Left colon (tissue), 2 donors: ENCODE data around the gene GFOD1. TPM values are rescaled to one million over a fixed set of nuclear protein-coding genes. Genes with fewer than 3 reads are reported as not detected.
"Not testable (repeated sequence)": the region's sequence is repeated elsewhere in the genome, so short reads cannot be mapped to it uniquely, and the experiment has no call there.

Experiments used
- ATAC-seq: fragments of 200-7000 bp; cut with Tn5 transposase; one replicate; pipeline ENCODE4 v1.9.1; 2020; ENCODE audit warnings: mild to moderate bottlenecking, moderate library complexity
- DNase-seq, 2 donors: peaks; one replicate each; pipeline ENCODE4 v3.0.0-alpha.2; 2020
- intact Hi-C, 2 donors: fragments of 100-400 bp; cut with DNase I in 1 of 2; cut with micrococcal nuclease in 1 of 2; formaldehyde crosslinking; loops; one replicate each; pipeline versions ENCODE4 v1.11.2 to v1.14.0; 2022; cut with DNase I, micrococcal nuclease
- total RNA-seq, 2 donors: library from RNA; stranded (reverse); fragmentation: NEBNext Ultra II Directional; extraction: Animal tissue kit (Norgen Biotek cat#: 25700); gene quantifications; one replicate each; pipeline ENCODE4 v1.2.1, GENCODE V29; 2021
- donor health status: DM: no; HTN: no; CAD: no.
- donor health status: DM: yes; HTN: yes; CAD: no.

GFOD1 gene
- total RNA-seq, 2 donors from 2014 or later = 9.2 to 15.9 TPM

DNA sequence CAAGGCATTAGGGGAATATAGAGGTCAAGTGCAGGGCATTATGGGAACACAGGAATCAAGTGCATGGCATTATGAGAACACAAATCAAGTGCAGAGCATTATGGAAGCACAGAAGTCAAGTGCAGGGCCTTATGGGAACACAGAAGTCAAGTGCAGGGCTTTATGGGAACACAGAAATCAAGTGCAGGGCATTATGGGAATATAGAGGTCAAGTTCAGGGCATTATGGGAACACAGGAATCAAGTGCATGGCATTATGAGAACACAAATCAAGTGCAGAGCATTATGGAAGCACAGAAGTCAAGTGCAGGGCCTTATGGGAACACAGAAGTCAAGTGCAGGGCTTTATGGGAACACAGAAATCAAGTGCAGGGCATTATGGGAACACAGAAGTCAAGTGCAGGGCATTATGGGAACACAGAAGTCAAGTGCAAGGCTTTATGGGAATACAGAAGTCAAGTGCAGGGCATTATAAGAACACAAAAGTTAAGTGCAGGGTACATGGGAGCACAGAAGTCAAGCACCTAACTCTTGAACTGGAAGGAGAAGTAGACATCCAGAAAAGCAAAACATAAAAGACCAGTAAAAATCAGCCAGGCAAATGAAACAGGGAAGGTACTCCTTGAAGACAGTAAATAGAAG is 53.1 kb downstream of the GFOD1 start:
- DNase-seq, intact Hi-C loops, ATAC-seq: not testable (repeated sequence)

DNA sequence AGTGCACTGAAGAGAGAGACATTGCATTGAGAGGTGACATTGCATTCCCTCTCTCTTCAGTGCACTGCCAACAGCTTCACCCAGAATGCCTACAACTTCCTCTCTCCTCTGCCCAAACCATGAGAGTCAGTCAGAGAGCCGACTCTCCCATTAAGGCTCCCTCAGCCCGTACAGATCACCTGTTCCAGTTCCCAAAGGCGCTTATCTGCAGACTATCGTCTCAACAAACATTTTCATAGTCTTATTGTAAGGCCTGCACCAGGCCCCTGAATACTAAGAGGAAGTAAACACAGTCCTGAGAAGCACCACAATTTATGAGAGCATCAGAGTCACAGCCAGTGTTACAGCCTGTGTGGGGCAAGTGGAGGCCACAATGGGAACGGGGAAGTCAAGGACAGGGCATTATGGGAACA is 53.7 kb downstream of the GFOD1 start:
- intact Hi-C loops = no loop called here
- DNase-seq (no peak), ATAC-seq (peak; percentile 85)

DNA sequence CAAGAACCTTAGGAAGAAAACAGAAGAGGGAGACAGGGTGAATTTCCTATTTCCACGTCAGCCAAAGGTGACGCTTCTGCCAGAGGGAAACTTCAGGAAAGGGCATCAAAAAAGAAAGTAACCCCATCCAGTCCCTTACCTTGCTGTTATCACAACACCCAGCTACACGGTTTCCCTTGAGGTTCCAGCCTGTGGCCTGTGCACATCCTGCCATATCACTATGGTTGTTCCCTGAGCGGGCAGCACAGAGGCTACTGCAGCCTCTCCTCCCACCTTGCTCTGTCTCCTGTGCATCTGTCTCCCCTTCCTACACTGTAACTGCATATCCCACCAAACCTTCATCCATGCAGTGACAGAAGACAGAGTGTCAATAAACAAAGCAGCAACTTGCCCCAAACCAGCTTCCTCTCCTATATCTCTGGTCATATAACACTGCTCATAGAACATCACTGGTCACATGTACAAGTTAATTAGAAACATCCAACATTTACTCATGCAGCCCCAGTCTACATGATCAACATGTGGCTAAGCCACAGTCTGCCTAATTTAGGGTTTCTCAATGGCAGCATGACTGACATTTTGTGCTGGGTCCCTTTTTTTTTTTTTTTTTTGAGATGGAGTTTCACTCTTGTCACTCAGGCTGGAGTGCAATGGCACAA is 54.7 kb downstream of the GFOD1 start:
- no peak for ATAC-seq
- DNase-seq = no peak
- intact Hi-C loops = no loop called here

DNA sequence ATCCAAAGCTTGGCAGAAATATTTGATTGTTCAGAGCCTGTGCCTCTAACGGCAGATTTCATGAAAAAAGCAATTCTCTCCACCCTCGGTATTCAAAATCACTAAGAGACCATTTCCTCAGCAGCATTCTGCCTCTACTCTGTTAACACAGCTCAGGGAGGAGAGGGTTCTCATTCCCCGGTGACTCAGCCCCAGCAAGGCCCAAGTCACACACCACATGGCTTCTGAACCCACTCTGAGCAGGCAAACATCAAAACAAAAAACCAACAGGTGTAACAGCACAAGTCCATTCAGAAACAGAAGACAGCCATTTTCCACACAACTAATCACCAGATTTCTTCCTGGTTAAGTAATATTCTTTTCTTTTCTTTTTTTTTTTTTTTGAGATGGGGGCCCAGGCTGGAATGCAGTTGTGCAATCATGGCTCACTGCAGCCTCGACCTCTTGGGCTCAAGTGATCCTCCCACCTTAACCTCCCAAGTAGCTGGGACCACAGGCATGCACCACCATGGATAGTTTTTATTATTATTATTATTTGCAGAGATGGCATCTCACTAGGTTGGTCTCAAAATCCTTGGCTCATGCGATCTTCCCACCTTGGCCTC is 55.4 kb downstream of the GFOD1 start:
- intact Hi-C loops = no loop called here
- no peak for ATAC-seq
- DNase-seq = no peak

DNA sequence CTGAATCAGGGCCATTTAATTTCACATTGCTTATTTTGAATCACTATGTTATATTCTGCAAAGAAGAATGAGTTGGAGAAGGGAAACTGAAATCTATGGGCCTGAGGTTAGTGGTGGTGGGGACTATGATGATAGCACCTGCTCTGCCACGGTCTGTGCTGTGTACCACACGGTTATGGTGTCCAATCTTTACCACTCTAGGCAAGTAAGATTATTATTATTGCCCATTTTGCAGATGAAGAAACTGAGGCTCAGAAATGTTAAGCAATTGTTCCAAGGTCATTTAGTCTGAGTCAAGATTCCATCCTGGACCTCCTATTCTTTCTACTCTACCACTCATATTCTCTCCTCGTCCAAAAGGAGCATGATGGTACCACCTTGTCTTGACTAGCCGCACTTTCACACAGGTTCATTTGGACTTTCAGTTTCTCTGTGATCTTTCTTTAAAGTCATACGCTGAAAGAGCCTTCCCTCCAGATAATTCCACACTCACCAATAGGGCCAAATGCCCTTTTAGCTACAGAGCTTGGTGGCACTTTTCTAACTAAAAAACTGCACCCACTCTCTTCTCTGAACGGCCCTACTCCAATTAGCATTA is 56.2 kb downstream of the GFOD1 start:
- ATAC-seq (no peak), DNase-seq (no peak)
- intact Hi-C loops = no loop called here

GRCh38 chr6:13429406-13429753 is 58.0 kb downstream of the GFOD1 start:
- ATAC-seq = no peak

DNA sequence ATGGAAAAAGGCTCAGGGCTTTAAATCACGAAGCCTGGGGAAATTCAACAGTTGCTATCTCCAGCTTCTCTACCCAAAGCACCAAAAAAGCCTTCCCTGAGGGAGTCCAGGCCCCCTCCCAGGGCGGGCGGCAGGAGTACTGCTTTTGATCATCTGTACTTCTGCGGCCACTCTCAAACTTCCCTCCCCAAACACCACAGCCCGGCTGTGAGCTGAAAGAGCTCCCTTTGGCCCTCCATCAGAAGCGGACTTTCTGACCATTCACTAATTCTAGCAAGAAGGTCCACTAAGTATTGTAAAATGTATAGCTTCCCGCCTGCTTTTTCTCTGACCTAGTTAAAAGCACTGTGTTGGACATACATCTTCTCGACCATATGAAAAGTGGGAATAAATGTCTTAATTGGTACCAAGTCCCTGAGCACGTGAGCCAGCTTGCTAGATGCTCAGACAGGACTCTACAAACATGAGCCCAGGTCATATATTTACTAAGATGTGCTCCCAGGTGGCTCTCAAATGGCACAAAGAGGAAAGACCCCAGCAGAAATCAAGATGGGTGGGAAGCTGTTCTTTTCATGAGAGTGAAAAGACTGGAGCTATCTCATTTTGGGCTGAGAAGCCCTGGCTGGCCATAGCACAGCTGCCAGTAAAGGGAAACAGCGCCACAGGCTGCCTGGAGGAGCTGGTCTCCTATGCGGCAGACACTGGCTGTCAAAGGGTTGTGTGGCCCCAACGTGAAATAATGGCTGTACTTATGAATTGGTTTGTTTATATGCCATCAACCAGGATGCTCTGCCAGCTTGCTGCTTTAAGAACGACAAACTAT is 58.6 kb downstream of the GFOD1 start:
- ATAC-seq = no peak
- DNase-seq = no peak
- intact Hi-C loops = no loop called here

More at GRCh38 chr6:13429406-13429753, 58.0 kb downstream of the GFOD1 start:
- no peak for DNase-seq
- intact Hi-C loops = no loop called here

DNA sequence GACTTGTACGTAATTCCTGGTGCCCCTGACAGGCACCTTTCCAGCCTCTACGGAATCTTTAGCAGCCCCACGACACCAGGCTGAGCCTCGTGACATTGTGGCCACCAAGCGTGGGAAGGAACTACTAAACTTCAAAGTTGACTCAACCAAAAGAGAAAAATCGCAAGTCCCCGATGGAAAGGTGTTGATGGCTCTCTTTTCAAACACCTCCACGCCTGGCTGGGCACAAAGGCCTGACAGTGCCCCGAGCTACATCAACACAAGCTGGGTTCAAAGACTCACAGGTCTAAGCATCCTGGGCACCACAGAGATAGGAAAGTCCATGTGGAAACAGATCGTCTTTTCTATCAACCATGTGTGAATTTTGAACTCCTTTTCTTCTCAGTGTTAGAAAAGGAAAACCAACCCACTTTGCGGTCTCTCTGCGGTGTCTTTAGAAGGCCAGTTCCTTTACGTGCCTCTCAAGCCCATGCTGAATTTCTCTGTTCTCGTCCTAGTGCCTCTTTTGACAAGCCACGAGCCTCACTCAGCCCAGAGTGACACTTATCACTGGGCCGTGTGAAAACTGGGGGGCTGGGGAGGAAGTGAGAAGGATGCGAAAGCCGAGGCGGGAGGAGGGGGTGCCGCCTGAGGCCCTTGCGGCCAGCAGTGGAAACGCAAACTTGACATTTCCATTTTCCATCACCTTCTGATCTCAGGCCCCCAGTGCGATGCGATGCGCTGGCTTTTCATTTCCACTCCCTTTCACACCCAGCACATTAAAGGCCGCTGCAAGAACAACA is 59.4 kb downstream of the GFOD1 start:
- intact Hi-C loops = no loop called here
- DNase-seq (peak in 1 of 2 donors; percentile 54), ATAC-seq (peak; percentile 18)

- ATAC-seq = no peak
- intact Hi-C loops = no loop called here
Observed at GRCh38 chr6:13427316-13427715, 60.1 kb downstream of the GFOD1 start.

GRCh38 chr6:13425943-13426931 is 61.2 kb downstream of the GFOD1 start:
- ATAC-seq = no peak
- no peak for DNase-seq
- intact Hi-C loops = no loop called here

More at GRCh38 chr6:13427316-13427715, 60.1 kb downstream of the GFOD1 start:
- DNase-seq = no peak

- ATAC-seq (no peak), DNase-seq (no peak)
- intact Hi-C loops = no loop called here
Observed at GRCh38 chr6:13425270-13425873, 62.0 kb downstream of the GFOD1 start.

DNA sequence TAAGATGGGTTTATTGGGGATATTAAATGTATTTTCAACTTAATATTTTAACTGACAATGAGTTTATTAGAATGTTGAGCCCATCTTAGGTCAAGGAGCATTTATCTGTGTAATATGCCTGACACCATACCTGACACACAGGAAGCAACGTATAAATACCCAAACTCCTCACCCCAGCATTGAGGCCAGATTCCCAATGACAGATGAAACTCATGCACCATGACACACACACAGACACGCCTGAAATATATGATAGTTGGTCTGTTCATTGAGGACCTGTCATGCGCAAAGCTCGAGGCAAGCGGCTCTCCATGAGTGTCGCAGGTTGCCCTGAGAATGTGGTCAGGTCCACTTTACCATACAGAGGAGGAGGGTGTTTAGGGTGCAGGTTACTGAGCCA is 64.1 kb downstream of the GFOD1 start:
- DNase-seq (no peak), ATAC-seq (no peak)
- intact Hi-C loops = no loop called here

GRCh38 chr6:13422681-13423221 is 64.6 kb downstream of the GFOD1 start:
- DNase-seq (no peak), ATAC-seq (no peak)
- intact Hi-C loops = no loop called here

DNA sequence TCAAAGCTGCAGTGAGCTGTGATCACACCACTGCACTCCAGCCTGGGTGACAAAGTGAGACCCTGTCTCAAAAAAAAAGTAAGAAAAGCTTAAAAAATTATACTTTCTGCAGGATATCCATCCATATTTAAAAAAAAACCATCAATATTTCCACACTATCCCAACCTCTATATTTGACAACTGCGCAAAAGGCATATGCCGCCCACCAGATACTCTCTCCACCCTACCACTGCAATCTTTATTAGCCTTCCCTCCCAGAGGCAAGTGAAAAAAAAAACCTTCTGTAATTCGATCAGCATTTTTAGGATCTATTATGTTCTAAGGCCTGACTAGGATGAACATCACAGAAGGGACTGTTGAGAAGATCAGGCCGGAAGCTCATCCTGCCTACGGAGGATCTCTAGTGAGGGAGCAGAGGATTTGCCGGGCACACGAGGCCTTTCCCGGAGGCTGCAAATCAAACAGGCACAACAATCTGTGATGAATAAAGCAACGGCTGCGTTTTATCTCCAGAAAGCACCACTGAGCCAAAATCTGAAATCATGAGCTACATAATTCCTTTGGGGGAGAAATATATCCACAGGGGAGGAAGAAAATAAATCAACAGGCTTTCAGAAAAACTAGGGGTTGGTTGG is 65.9 kb downstream of the GFOD1 start:
- ATAC-seq = no peak
- intact Hi-C loops = no loop called here
- DNase-seq = no peak

DNA sequence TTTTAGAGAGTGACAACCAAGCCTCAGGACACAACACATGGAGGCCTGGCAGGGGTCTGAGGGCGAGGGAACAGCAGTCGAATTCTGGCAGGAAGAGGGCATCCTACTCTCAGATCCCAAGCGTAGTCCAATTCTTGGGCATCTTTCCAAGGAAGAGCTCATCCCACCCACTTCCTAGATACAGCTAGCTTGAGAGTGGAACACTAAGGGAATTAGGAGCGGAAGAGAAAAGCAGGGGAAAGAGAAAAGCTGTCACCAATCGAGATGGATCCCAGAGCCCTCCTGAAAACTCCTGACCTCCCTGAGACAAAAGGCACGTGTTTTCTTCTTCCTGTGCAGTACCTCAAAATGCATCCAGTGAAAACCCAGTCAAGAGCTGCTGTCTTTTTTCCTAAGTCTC is 67.1 kb downstream of the GFOD1 start:
- ATAC-seq = no peak
- intact Hi-C loops = no loop called here
- DNase-seq = no peak
